A673 (cell line): ENCODE measurements around the gene OSTF1. TPM values are rescaled to one million over a fixed set of nuclear protein-coding genes. Genes with fewer than 3 reads are reported as not detected.

Experiments
- BruUV-seq: library from RNA; stranded (reverse); fragments of 400-500 nt; replicated peaks from 2 replicates; lab custom pipeline; 2021; lab: Mats Ljungman, UMichigan
- CTCF ChIA-PET: fragments of 300-600 bp; sonication (Branson Sonifier 250); formaldehyde crosslinking; loops from one replicate; lab custom pipeline; 2022; ENCODE audit warnings: antibody characterized with exemption; lab: Charles Lee
- POLR2A ChIA-PET: fragments of 300-600 bp; sonication (Branson Sonifier 250); formaldehyde crosslinking; loops from one replicate; lab custom pipeline; 2022; ENCODE audit warnings: antibody characterized with exemption; ENCODE audit not compliant: low non-redundant PET; lab: Charles Lee
- DNase-seq: peaks from one replicate; pipeline ENCODE4 v3.0.0-alpha.2; 2015; ENCODE audit warnings: low spot score
- H3K27ac ChIP-seq: fragments of 200-600 bp; sonication (generic); 2 replicates; pipeline ENCODE4 v1.5.1; 2016; ENCODE audit warnings: mixed run types, low read depth, mild to moderate bottlenecking, mixed read lengths, antibody characterized with exemption, low read length; ENCODE audit not compliant: poor library complexity, severe bottlenecking
- H3K27me3 ChIP-seq: fragments of 200-600 bp; sonication (generic); replicated peaks from 2 replicates; pipeline ENCODE4 v1.6.1; 2017; ENCODE audit warnings: mixed run types, low read depth, mild to moderate bottlenecking, mixed read lengths, antibody characterized with exemption, low read length; ENCODE audit not compliant: insufficient read depth, poor library complexity
- H3K36me3 ChIP-seq: fragments of 200-600 bp; sonication (generic); 2 replicates; pipeline ENCODE4 v1.6.1; 2016; ENCODE audit warnings: mixed run types, mild to moderate bottlenecking, mixed read lengths, antibody characterized with exemption, low read length; ENCODE audit not compliant: insufficient read depth, poor library complexity, severe bottlenecking
- H3K4me1 ChIP-seq: fragments of 200-600 bp; sonication (generic); 2 replicates; pipeline ENCODE4 v1.6.1; 2017; ENCODE audit warnings: mixed run types, mild to moderate bottlenecking, mixed read lengths, antibody characterized with exemption, low read length; ENCODE audit not compliant: insufficient read depth, poor library complexity, severe bottlenecking
- H3K4me3 ChIP-seq: fragments of 200-600 bp; sonication (generic); 2 replicates; pipeline ENCODE4 v1.5.1; 2016; ENCODE audit warnings: low read depth, mixed run types, mild to moderate bottlenecking, mixed read lengths, low read length; ENCODE audit not compliant: poor library complexity, severe bottlenecking
- H3K9me3 ChIP-seq: fragments of 200-600 bp; sonication (generic); 2 replicates; pipeline ENCODE4 v1.6.1; 2016; ENCODE audit warnings: mixed run types, low read depth, mild to moderate bottlenecking, mixed read lengths, antibody characterized with exemption, low read length; ENCODE audit not compliant: poor library complexity, severe bottlenecking
- EZH2 ChIP-seq: fragments of 200-600 bp; sonication (generic); IDR thresholded peaks from 2 replicates; pipeline ENCODE4 v1.6.1; 2017; ENCODE audit warnings: borderline replicate concordance, low read depth, mild to moderate bottlenecking, mixed read lengths, antibody characterized with exemption, low read length; ENCODE audit not compliant: poor library complexity, severe bottlenecking
- intact Hi-C: fragments of 100-400 bp; cut with micrococcal nuclease; formaldehyde crosslinking; loops from one replicate; pipeline ENCODE4 v1.10.0; 2022; ENCODE audit not compliant: unreplicated experiment
- total RNA-seq: library from RNA; stranded (reverse); gene quantifications from 2 replicates; pipeline ENCODE4 v1.2.3, GENCODE V29; 2021
- TF ChIP-seq, protein P1 (sequence below): fragments of 300-800, 200-600 bp; sonication (generic); conservative IDR thresholded peaks from 2 replicates; pipeline ENCODE4 v1.5.1; 2017; ENCODE audit warnings: low read depth, mild to moderate bottlenecking, antibody characterized with exemption, low read length, moderate library complexity, mixed read lengths

OSTF1 gene
- total RNA-seq, 1 experiment from 2014 or later: 2.3 TPM

GRCh38 chr9:75169623-75170022 lies 81.3 kb downstream of the OSTF1 start:
- intact Hi-C loops: no loop called here

DNA sequence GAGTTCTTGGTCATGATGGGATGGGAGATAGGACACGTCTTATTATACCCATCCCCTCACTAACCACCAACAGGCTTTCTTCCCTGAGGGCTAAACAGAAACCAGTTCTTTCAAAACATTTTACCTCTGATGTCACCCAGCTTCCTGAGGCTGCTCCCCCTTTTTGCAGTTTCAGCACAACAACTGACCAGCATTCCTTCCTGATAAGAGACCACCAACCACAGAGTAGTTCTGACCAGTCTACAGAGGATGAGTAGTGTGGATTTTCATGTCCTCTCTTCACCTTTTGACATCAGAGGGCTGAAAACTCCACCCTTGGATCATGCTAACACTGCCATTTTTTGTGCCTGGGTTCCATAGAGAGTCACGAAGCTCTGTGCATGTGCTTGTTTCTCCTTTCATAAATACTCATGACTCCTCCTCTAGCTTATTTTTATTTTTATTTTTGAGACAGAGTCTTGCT lies 82.6 kb downstream of the OSTF1 start:
- H3K27me3 ChIP-seq: peaks cover 4% of the 10 kb centered on the region
- no peak for DNase-seq
- H3K9me3 ChIP-seq: no peaks in the 10 kb centered on the region
- no TSS peak for BruUV-seq
- no peak for TF ChIP-seq EZH2
- TF ChIP-seq, protein P1, sequence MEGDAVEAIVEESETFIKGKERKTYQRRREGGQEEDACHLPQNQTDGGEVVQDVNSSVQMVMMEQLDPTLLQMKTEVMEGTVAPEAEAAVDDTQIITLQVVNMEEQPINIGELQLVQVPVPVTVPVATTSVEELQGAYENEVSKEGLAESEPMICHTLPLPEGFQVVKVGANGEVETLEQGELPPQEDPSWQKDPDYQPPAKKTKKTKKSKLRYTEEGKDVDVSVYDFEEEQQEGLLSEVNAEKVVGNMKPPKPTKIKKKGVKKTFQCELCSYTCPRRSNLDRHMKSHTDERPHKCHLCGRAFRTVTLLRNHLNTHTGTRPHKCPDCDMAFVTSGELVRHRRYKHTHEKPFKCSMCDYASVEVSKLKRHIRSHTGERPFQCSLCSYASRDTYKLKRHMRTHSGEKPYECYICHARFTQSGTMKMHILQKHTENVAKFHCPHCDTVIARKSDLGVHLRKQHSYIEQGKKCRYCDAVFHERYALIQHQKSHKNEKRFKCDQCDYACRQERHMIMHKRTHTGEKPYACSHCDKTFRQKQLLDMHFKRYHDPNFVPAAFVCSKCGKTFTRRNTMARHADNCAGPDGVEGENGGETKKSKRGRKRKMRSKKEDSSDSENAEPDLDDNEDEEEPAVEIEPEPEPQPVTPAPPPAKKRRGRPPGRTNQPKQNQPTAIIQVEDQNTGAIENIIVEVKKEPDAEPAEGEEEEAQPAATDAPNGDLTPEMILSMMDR: no peak
- ChIA-PET CTCF (no interaction called here), POLR2A (no interaction called here)
- no peak overlapping the region for H3K27ac ChIP-seq
- H3K4me3 ChIP-seq: no peak overlapping the region
- no peaks in the 10 kb centered on the region for H3K36me3 ChIP-seq
- intact Hi-C loops: no loop called here
- H3K4me1 ChIP-seq: no peaks in the 10 kb centered on the region

More at GRCh38 chr9:75169623-75170022, 81.3 kb downstream of the OSTF1 start:
- ChIA-PET POLR2A (no interaction called here), CTCF (interaction anchor here (0.7 kb wide), 1 partner anchor 1138 kb away, joined by 6 read pairs; no protein-coding TSS in a partner anchor)
- Histone ChIP-seq H3K4me3 (no peak overlapping the region), H3K27me3 (peaks cover 4% of the 10 kb centered on the region), H3K9me3 (peaks cover 2% of the 10 kb centered on the region), H3K36me3 (no peaks in the 10 kb centered on the region), H3K27ac (no peak overlapping the region), H3K4me1 (no peaks in the 10 kb centered on the region)
- no TSS peak for BruUV-seq
- TF ChIP-seq EZH2: no peak
- TF ChIP-seq, protein P1: no peak
- DNase-seq: no peak

GRCh38 chr9:75175395-75175794 lies 87.1 kb downstream of the OSTF1 start:
- no TSS peak for BruUV-seq
- no peaks in the 10 kb centered on the region for H3K36me3 ChIP-seq
- H3K27me3 ChIP-seq: peaks cover 4% of the 10 kb centered on the region
- TF ChIP-seq EZH2: no peak
- TF ChIP-seq, protein P1: no peak
- CTCF ChIA-PET: no interaction called here
- H3K4me1 ChIP-seq: no peaks in the 10 kb centered on the region
- no peaks in the 10 kb centered on the region for H3K9me3 ChIP-seq
- no peak overlapping the region for H3K4me3 ChIP-seq
- DNase-seq: no peak
- POLR2A ChIA-PET: no interaction called here
- H3K27ac ChIP-seq: no peak overlapping the region
- intact Hi-C loops: no loop called here
